Peyer's patch (tissue), 4 donors: ENCODE results near the gene MUC6. TPM values are rescaled to one million over a fixed set of nuclear protein-coding genes. Genes with fewer than 3 reads are reported as not detected.

ENCODE experiments used
- DNase-seq, 3 donors: peaks; one replicate each; pipeline ENCODE4 v3.0.0-alpha.2; 2017 to 2019
- H3K27ac ChIP-seq, 4 donors: fragments of 200-600 bp; sonication (generic); one replicate each; pipeline ENCODE4 v1.5.1; 2016 to 2019
- H3K27me3 ChIP-seq, 2 donors: fragments of 200-600 bp; sonication (generic); one replicate each; pipeline ENCODE4 v1.5.1; 2019
- H3K36me3 ChIP-seq, 3 donors: fragments of 200-600 bp; sonication (generic); one replicate each; pipeline ENCODE4 v1.5.1; 2016 to 2019
- H3K4me1 ChIP-seq, 4 donors: fragments of 200-600 bp; sonication (generic); one replicate each; pipeline ENCODE4 v1.5.1; 2016 to 2019
- H3K4me3 ChIP-seq, 4 donors: fragments of 200-600 bp; sonication (generic); 1 replicate in 3 of 4; 2 replicates in 1 of 4; pipeline ENCODE4 v1.5.1; 2016 to 2019; ENCODE audit warnings: mild to moderate bottlenecking in 1 of 4
- H3K9me3 ChIP-seq, 4 donors: fragments of 200-600 bp; sonication (generic); one replicate each; pipeline ENCODE4 v1.5.1; 2016 to 2019; ENCODE audit warnings: mild to moderate bottlenecking in 1 of 4
- POLR2A ChIP-seq, 2 donors: fragments of 450-650 bp; IDR thresholded peaks; one replicate each; pipeline ENCODE4 v1.5.1; 2017; ENCODE audit warnings: antibody characterized with exemption in 2 of 2, mild to moderate bottlenecking in 2 of 2, moderate library complexity in 2 of 2
- total RNA-seq, 4 donors: library from RNA; depleted of rRNA; stranded (reverse); fragments of >200 nt; gene quantifications; one replicate each; pipeline ENCODE4 v1.1.0, GENCODE V29; 2016
- TF ChIP-seq, protein P1 (sequence below), 6 experiments: fragments of 450-650 bp in 4 of 6; fragments of 200-600 bp in 2 of 6; sonication (generic) in 1 of 6; IDR thresholded peaks; one replicate each; pipeline ENCODE4 v1.5.1; 2017 to 2019; ENCODE audit warnings: antibody characterized with exemption in 6 of 6, mild to moderate bottlenecking in 3 of 6, moderate library complexity in 1 of 6

The MUC6 gene
- total RNA-seq, 4 donors from 2014 or later: not detected

DNA sequence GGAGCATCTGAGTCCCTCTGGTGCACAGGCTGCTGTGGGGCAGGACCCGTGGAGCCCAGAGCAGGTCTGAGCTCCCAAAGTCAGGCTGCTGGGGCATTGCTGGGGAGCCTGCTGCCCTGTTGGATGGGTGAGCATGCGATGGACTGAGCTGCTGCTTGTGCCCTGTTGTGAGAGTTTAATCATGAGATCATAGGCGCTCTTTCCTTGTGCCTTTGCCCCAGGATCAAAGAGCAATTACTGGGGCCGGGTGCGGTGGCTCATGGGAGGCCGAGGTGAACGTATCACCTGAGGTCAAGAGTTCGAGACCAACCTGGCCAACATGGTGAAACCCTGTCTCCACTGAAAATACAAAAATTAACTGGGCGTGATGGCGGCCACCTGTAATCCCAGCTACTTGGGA lies 37.5 kb downstream of the MUC6 start:
- TF ChIP-seq, protein P1, sequence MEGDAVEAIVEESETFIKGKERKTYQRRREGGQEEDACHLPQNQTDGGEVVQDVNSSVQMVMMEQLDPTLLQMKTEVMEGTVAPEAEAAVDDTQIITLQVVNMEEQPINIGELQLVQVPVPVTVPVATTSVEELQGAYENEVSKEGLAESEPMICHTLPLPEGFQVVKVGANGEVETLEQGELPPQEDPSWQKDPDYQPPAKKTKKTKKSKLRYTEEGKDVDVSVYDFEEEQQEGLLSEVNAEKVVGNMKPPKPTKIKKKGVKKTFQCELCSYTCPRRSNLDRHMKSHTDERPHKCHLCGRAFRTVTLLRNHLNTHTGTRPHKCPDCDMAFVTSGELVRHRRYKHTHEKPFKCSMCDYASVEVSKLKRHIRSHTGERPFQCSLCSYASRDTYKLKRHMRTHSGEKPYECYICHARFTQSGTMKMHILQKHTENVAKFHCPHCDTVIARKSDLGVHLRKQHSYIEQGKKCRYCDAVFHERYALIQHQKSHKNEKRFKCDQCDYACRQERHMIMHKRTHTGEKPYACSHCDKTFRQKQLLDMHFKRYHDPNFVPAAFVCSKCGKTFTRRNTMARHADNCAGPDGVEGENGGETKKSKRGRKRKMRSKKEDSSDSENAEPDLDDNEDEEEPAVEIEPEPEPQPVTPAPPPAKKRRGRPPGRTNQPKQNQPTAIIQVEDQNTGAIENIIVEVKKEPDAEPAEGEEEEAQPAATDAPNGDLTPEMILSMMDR (IDR thresholded peaks at IDR 0.05): no peak
- no peak for TF ChIP-seq POLR2A (IDR thresholded peaks at IDR 0.05)
- peak in 2 of 3 donors; percentile 64 to 66 for DNase-seq
- H3K4me3 ChIP-seq: no peak overlapping the region
- H3K36me3 ChIP-seq: peaks cover 0 to 66% (median 0%) of the 10 kb centered on the region in 3 donors
- peak overlapping the region in 1 of 4 donors; percentile 57 for H3K27ac ChIP-seq
- no peaks in the 10 kb centered on the region for H3K4me1 ChIP-seq
- H3K9me3 ChIP-seq: no peaks in the 10 kb centered on the region
- H3K27me3 ChIP-seq: no peaks in the 10 kb centered on the region

DNA sequence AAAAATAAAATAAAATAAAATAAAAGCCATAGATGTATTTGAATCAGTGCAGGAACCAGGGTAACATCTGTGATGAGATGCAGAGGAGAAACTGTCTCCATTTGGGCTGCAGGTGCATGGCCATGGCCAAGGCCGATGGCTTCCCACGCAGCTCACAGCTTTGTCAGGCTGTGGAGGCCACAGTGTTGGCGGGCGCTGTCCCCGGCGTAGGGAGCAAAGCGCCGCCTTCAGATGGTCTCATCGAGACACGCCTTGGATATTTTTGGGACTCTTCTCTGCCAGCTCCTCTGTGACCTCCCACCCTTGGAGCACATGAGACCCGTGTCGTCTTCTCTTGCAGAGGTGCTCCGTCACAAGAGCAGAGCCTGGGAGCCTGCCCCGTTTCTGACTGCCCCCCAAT lies 38.6 kb downstream of the MUC6 start:
- Histone ChIP-seq H3K27me3 (no peaks in the 10 kb centered on the region), H3K4me3 (no peak overlapping the region), H3K36me3 (peaks cover 0 to 66% (median 0%) of the 10 kb centered on the region in 3 donors)

DNA sequence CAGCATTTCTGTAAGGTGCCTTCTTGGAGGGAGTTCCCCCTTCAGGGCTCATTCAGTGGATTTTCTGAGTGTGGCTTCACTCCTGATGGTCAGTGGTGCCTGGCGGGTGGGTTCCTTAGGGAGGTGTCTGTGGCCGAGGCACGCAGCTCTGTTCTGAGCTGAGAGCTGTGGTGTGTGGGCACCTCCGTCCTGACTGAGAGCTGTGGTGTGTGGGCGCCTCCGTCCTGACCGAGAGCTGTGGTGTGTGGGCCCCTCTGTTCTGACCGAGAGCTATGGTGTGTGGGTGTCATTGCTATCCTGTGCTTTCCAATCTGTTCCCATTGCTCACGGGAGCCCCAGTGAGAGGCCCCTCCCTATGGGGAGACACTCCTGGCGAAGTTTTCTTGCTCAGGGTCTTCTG lies 39.8 kb downstream of the MUC6 start:
- H3K9me3 ChIP-seq: no peaks in the 10 kb centered on the region
- H3K27me3 ChIP-seq: no peaks in the 10 kb centered on the region
- no peaks in the 10 kb centered on the region for H3K4me1 ChIP-seq
- H3K4me3 ChIP-seq: no peak overlapping the region
- peaks cover 0 to 66% (median 0%) of the 10 kb centered on the region in 3 donors for H3K36me3 ChIP-seq
- TF ChIP-seq, protein P1 (IDR thresholded peaks at IDR 0.05): no peak
- TF ChIP-seq POLR2A (IDR thresholded peaks at IDR 0.05): no peak
- H3K27ac ChIP-seq: no peak overlapping the region
- DNase-seq: no peak

More for the DNA sequence above, 38.6 kb downstream of the MUC6 start:
- Histone ChIP-seq H3K4me1 (no peaks in the 10 kb centered on the region), H3K9me3 (no peaks in the 10 kb centered on the region), H3K27ac (no peak overlapping the region)
- TF ChIP-seq POLR2A (IDR thresholded peaks at IDR 0.05): no peak
- TF ChIP-seq, protein P1 (IDR thresholded peaks at IDR 0.05): no peak
- no peak for DNase-seq

DNA sequence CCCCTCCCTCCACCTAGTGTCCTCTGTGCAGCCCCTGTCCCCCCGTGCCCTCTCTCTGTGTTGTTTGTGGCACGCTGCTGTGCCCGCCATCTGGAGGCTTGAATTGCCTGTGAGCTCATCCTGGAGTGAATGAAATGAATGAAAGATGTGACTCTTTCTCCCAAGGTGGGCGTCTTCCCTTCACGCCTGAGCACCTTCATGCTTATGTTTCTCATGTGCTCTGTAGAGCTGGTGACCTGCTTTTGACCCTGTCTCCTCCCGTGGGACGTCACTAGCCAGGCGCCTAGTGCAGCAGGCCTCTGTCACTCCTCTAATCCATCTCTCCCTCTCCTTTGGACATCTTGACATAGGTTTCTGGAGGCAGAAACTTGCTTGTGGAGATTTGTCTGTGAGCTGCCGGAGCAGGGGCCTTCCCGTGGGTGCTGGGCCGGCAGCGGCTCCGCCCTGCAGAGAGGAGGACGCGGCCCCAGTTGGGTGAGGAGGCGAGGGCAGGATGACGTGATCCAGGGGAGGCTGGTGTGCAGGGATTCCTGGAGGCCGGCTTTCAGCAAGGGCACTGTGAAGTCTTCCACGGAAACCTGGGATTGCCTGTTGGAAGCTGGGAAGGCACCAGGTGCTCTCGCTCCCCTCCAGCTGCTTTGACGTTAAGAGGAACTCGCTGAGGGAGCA lies 40.6 kb downstream of the MUC6 start:
- Histone ChIP-seq H3K4me3 (no peak overlapping the region), H3K36me3 (peaks cover 0 to 66% (median 0%) of the 10 kb centered on the region in 3 donors), H3K4me1 (no peaks in the 10 kb centered on the region), H3K9me3 (no peaks in the 10 kb centered on the region), H3K27me3 (no peaks in the 10 kb centered on the region), H3K27ac (no peak overlapping the region)
- no peak for DNase-seq
- TF ChIP-seq, protein P1 (IDR thresholded peaks at IDR 0.05): no peak
- TF ChIP-seq POLR2A (IDR thresholded peaks at IDR 0.05): no peak

DNA sequence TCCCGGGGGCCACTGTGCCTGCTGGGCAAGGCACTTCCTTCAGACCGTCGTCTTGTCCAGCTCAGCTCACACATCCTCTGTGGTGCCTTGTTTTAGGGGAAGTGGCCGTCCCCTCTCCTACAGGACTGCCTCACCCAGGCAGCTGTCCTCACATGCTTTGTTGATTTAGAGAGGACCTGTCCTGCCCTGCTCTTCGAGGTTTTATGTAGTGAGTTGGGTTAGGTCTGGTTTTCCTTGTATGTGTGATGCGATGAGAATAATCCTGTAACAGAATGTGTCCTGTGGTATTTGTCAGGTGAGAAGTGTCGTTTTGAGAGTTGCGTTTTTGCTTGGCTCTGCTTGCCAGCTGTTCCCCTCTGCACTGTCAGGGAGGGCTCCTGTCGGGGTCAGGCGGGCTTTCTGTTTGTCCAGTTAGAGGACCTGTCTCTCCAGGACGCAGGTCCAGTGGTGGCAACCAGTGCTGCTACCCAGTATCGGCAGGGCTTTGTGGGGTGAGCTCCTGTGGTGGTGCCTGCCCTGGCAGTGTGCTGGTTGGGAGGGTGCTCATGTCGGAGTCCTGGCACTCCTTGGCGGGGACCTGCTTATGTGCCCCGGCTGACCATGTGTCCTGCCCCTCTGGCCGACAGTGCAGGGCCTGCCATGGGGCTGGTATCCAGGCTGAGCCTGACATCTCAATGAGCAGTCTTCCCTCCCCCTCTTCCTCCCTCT lies 41.3 kb downstream of the MUC6 start:
- Histone ChIP-seq H3K27ac (no peak overlapping the region), H3K4me1 (no peaks in the 10 kb centered on the region), H3K4me3 (no peak overlapping the region), H3K27me3 (no peaks in the 10 kb centered on the region), H3K36me3 (peaks cover 0 to 66% (median 0%) of the 10 kb centered on the region in 3 donors), H3K9me3 (no peaks in the 10 kb centered on the region)
- DNase-seq: no peak
- TF ChIP-seq, protein P1 (IDR thresholded peaks at IDR 0.05): no peak
- TF ChIP-seq POLR2A (IDR thresholded peaks at IDR 0.05): no peak
